Endothelial cell of umbilical vein (primary cell): ENCODE results near the gene NHLRC1. TPM values are rescaled to one million over a fixed set of nuclear protein-coding genes. Genes with fewer than 3 reads are reported as not detected.

Source experiments
- BruUV-seq: library from RNA; stranded (reverse); fragments of 400-500 nt; replicated peaks from 2 replicates; lab custom pipeline; 2021; lab: Mats Ljungman, UMichigan
- CTCF ChIA-PET: fragments of 300-600, 350-600 bp; sonication (Branson Sonifier 250); formaldehyde crosslinking; loops from one replicate; lab custom pipeline; 2021; ENCODE audit warnings: antibody characterized with exemption, inconsistent platforms; lab: Charles Lee
- POLR2A ChIA-PET: fragments of 300-600, 350-600 bp; sonication (Branson Sonifier 250); formaldehyde crosslinking; loops from one replicate; lab custom pipeline; 2021; ENCODE audit warnings: antibody characterized with exemption, inconsistent platforms; lab: Charles Lee
- DNase-seq: peaks from one replicate; pipeline ENCODE4 v3.0.0-alpha.2; 2011; ENCODE audit warnings: low read depth, low spot score
- FAIRE-seq: peaks from 2 replicates; lab custom pipeline; 2011; peaks lifted over from hg19 to GRCh38; lab: Jason Lieb, UNC
- H2AFZ ChIP-seq: 2 replicates; pipeline ENCODE4 v1.6.0; 2012; ENCODE audit warnings: low read depth, low read length, control low read depth, inconsistent platforms
- H3K27ac ChIP-seq: 2 replicates; pipeline ENCODE4 v1.5.1; 2011; ENCODE audit warnings: low read depth, mild to moderate bottlenecking, control low read depth, low read length, moderate library complexity; ENCODE audit not compliant: insufficient read depth
- H3K27me3 ChIP-seq, 2 experiments: 2 replicates each; pipeline versions ENCODE4 v1.6.0 to v1.6.1; 2011; ENCODE audit warnings: low read length in 2 of 2, mixed read lengths in 1 of 2; ENCODE audit not compliant: control insufficient read depth in 2 of 2, insufficient read depth in 2 of 2
- H3K36me3 ChIP-seq, 2 experiments: 2 replicates in 1 of 2; 3 replicates in 1 of 2; pipeline ENCODE4 v1.5.1; 2011; ENCODE audit warnings: low read length in 2 of 2, mild to moderate bottlenecking in 1 of 2, moderate library complexity in 1 of 2; ENCODE audit not compliant: control insufficient read depth in 2 of 2, insufficient read depth in 2 of 2; ENCODE audit errors: extremely low read depth in 1 of 2
- H3K4me1 ChIP-seq: 3 replicates; pipeline ENCODE4 v1.5.1; 2011; ENCODE audit warnings: mild to moderate bottlenecking, low read length; ENCODE audit not compliant: control insufficient read depth, insufficient read depth; ENCODE audit errors: extremely low read depth
- H3K4me2 ChIP-seq: 2 replicates; pipeline ENCODE4 v1.6.1; 2011; ENCODE audit warnings: low read length, control low read depth, mixed read lengths; ENCODE audit not compliant: insufficient read depth
- H3K4me3 ChIP-seq, 3 experiments: fragments of 200-600 bp in 1 of 3; sonication (generic), shearing (Covaris generic) in 1 of 3; replicated peaks in 1 of 3; 2 replicates each; pipeline ENCODE4 v1.5.1; 2011 to 2016; ENCODE audit warnings: control low read depth in 3 of 3, low read length in 3 of 3, mild to moderate bottlenecking in 2 of 3, inconsistent platforms in 1 of 3, low read depth in 1 of 3, moderate library complexity in 1 of 3; ENCODE audit not compliant: insufficient read depth in 1 of 3
- H3K79me2 ChIP-seq: 2 replicates; pipeline ENCODE4 v1.6.0; 2012; ENCODE audit warnings: low read length, inconsistent platforms; ENCODE audit not compliant: control insufficient read depth, insufficient read depth
- H3K9ac ChIP-seq: replicated peaks from 2 replicates; pipeline ENCODE3; 2011; ENCODE audit warnings: low read length, control low read depth; ENCODE audit not compliant: insufficient read depth; ENCODE audit errors: extremely low read depth
- H3K9me1 ChIP-seq: replicated peaks from 3 replicates; pipeline ENCODE4 v1.6.0; 2011; ENCODE audit warnings: mild to moderate bottlenecking, low read length; ENCODE audit not compliant: control insufficient read depth, insufficient read depth; ENCODE audit errors: extremely low read depth
- H3K9me3 ChIP-seq: replicated peaks from 2 replicates; pipeline ENCODE4 v1.5.1; 2012; ENCODE audit warnings: low read length, inconsistent platforms; ENCODE audit not compliant: control insufficient read depth, insufficient read depth
- H4K20me1 ChIP-seq: replicated peaks from 2 replicates; pipeline ENCODE3; 2011; ENCODE audit warnings: mild to moderate bottlenecking, low read length; ENCODE audit not compliant: control insufficient read depth, insufficient read depth; ENCODE audit errors: extremely low read depth
- EZH2 ChIP-seq: IDR thresholded peaks from 2 replicates; pipeline ENCODE4 v1.6.1; 2012; ENCODE audit warnings: borderline replicate concordance, low read depth, mild to moderate bottlenecking, moderate library complexity, low read length, inconsistent platforms; ENCODE audit not compliant: severe bottlenecking
- FOS ChIP-seq: IDR thresholded peaks from 2 replicates; pipeline ENCODE4 v1.6.1; 2011; ENCODE audit warnings: mild to moderate bottlenecking, low read length, moderate library complexity, borderline replicate concordance; ENCODE audit not compliant: insufficient read depth
- GATA2 ChIP-seq: IDR thresholded peaks from 2 replicates; pipeline ENCODE4 v1.7.0; 2011; ENCODE audit warnings: low read depth, mild to moderate bottlenecking, moderate library complexity, mixed read lengths, low read length; ENCODE audit not compliant: insufficient read length, insufficient read depth
- JUN ChIP-seq: IDR thresholded peaks from 2 replicates; pipeline ENCODE4 v1.6.1; 2011; ENCODE audit warnings: borderline replicate concordance, low read depth; ENCODE audit not compliant: insufficient read length, insufficient read depth
- MYC ChIP-seq: IDR thresholded peaks from one replicate; pipeline ENCODE4 v1.6.1; 2011; ENCODE audit warnings: mild to moderate bottlenecking, low read depth, low read length
- POLR2A ChIP-seq: IDR thresholded peaks from 2 replicates; pipeline ENCODE4 v1.6.1; 2012; ENCODE audit warnings: low read depth, mild to moderate bottlenecking, control low read depth, low read length
- POLR2AphosphoS5 ChIP-seq: IDR thresholded peaks from 2 replicates; pipeline ENCODE4 v1.6.1; 2012; ENCODE audit warnings: low read depth, mild to moderate bottlenecking, control low read depth, low read length, moderate library complexity; ENCODE audit not compliant: insufficient read depth
- dilution Hi-C: fragments of 300-500 bp; cut with MboI; formaldehyde crosslinking; loops from one replicate; pipeline ENCODE4 v1.15.0; 2019; ENCODE audit warnings: low sequenced_read_pairs; ENCODE audit not compliant: extremely low pct_ligation_motif_present
- intact Hi-C: fragments of 100-400 bp; cut with micrococcal nuclease; formaldehyde crosslinking; loops from one replicate; pipeline ENCODE4 v1.10.0; 2022
- polyA plus RNA-seq, 4 experiments: library from polyadenylated mRNA; depleted of rRNA in 3 of 4; stranded (reverse) in 3 of 4; unstranded in 1 of 4; fragments of >200 nt; gene quantifications; 2 replicates each; pipeline versions ENCODE4 v1.2.1 to v1.2.3, GENCODE V29; 2011 to 2012; ENCODE audit warnings: missing spikeins in 1 of 4
- total RNA-seq: library from RNA; stranded (reverse); gene quantifications from 2 replicates; pipeline ENCODE4 v1.2.3, GENCODE V29; 2021
- TF ChIP-seq, protein P1 (sequence below): IDR thresholded peaks from 2 replicates; pipeline ENCODE4 v1.6.1; 2011; ENCODE audit not compliant: insufficient read depth, insufficient read length
- TF ChIP-seq, protein P2 (sequence below), 2 donors: IDR thresholded peaks; 1 replicate in 1 of 2; 2 replicates in 1 of 2; pipeline ENCODE4 v1.5.1; 2011; ENCODE audit warnings: low read length in 2 of 2, mild to moderate bottlenecking in 2 of 2, moderate library complexity in 2 of 2, control low read depth in 1 of 2, inconsistent platforms in 1 of 2, low read depth in 1 of 2; ENCODE audit not compliant: insufficient read depth in 1 of 2; ENCODE audit errors: extremely low read depth in 1 of 2

NHLRC1 gene
- total and polyA plus RNA-seq, 2 donors (not counting 3 experiments of a cell fraction or from before 2014, with no cell fraction given): 1.7 to 2.3 TPM

DNA sequence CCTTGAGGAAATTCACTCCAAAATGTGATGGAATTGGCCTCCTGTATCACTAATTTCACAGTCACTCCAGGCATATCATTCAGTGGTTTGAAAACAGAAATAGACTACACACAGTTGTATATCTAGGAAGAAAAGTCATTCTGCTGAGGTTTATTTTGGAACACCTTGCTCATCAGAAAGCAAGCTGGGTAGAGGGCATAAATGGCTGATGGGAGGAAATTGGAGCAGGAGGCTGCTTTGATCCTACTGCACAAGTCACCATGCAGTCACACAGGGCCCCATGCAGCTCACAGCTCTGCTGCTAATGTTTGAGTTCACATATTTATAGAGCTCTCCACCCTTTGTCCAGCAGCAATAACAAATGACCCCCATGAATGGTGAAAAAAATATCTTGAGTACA lies 12.3 kb downstream of the NHLRC1 start:
- CTCF ChIA-PET: interaction anchor here (0.8 kb wide), 1 partner anchor 9 kb away, joined by 3 read pairs; no protein-coding TSS in a partner anchor
- H3K4me2 ChIP-seq: no peak overlapping the region

More for the DNA sequence above, 12.3 kb downstream of the NHLRC1 start:
- dilution Hi-C loops (no loop called here), intact Hi-C loops (no loop called here)
- Histone ChIP-seq H2AFZ (no peak overlapping the region), H3K9me1 (no peaks in the 10 kb centered on the region), H3K27ac (no peak overlapping the region), H3K9ac (no peak overlapping the region), H3K79me2 (no peaks in the 10 kb centered on the region), H4K20me1 (no peaks in the 10 kb centered on the region), H3K27me3 (no peaks in the 10 kb centered on the region), H3K36me3 (no peaks in the 10 kb centered on the region), H3K4me1 (no peaks in the 10 kb centered on the region), H3K4me3 (no peak overlapping the region), H3K9me3 (no peaks in the 10 kb centered on the region)
- BruUV-seq: no TSS peak
- no peak for TF ChIP-seq MYC
- TF ChIP-seq, protein P1, sequence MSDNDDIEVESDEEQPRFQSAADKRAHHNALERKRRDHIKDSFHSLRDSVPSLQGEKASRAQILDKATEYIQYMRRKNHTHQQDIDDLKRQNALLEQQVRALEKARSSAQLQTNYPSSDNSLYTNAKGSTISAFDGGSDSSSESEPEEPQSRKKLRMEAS: no peak
- TF ChIP-seq FOS: no peak
- no peak for TF ChIP-seq POLR2A
- no peak for TF ChIP-seq EZH2
- no peak for TF ChIP-seq POLR2AphosphoS5
- TF ChIP-seq, protein P2, sequence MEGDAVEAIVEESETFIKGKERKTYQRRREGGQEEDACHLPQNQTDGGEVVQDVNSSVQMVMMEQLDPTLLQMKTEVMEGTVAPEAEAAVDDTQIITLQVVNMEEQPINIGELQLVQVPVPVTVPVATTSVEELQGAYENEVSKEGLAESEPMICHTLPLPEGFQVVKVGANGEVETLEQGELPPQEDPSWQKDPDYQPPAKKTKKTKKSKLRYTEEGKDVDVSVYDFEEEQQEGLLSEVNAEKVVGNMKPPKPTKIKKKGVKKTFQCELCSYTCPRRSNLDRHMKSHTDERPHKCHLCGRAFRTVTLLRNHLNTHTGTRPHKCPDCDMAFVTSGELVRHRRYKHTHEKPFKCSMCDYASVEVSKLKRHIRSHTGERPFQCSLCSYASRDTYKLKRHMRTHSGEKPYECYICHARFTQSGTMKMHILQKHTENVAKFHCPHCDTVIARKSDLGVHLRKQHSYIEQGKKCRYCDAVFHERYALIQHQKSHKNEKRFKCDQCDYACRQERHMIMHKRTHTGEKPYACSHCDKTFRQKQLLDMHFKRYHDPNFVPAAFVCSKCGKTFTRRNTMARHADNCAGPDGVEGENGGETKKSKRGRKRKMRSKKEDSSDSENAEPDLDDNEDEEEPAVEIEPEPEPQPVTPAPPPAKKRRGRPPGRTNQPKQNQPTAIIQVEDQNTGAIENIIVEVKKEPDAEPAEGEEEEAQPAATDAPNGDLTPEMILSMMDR (IDR thresholded peaks at IDR 0.05; ENCODE audit: extremely low read depth in 1 of 2, insufficient read depth in 1 of 2, low read depth in 1 of 2, low read length in 2 of 2): no peak
- TF ChIP-seq JUN: no peak
- no peak for TF ChIP-seq GATA2
- FAIRE-seq (no peak), DNase-seq (no peak)
- POLR2A ChIA-PET: interaction anchor here (0.6 kb wide), 1 partner anchor 636 kb away, joined by 5 read pairs; no protein-coding TSS in a partner anchor
